ENCODE measurements around the gene MTLN.
"Not testable (repeated sequence)": the region's sequence is repeated elsewhere in the genome, so short reads cannot be mapped to it uniquely, and the experiment has no call there.

MTLN gene

DNA sequence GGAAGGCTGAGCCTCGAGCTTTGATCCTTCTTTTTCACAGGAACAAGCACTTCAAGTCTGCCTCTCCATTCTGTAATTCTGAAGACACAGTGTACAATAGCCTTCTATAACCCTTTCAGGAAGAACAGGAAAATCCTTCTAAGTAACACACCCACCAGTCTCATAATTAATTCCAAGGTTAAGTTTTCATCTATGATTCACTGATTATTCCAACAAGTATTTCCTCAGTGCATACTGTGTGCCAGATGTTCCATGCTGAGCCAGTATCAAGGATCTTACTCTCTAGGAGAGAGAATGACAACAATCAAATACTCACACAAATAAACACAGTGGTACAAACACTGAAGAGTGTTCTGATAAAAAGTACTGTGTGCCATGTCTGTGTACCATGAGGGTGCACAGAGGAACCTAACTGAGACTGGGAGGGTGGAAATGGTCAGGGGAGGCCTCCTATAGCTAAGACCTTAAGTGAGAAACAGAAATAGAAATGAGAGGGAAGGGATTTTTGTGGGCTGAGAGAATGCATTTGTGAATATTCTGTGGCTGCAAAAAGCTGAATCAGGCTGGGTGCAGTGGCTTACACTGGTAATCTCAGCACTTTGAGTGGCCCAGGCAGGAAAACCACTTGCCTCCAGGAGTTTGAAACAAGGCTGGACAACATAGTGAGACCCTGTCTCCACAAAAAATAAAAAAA, 7.3 kb upstream of the MTLN start:
- FAIRE-seq (no peak), DNase-seq (ENCODE audit: insufficient read length, low spot score) (no peak)
- TF ChIP-seq, protein P1, sequence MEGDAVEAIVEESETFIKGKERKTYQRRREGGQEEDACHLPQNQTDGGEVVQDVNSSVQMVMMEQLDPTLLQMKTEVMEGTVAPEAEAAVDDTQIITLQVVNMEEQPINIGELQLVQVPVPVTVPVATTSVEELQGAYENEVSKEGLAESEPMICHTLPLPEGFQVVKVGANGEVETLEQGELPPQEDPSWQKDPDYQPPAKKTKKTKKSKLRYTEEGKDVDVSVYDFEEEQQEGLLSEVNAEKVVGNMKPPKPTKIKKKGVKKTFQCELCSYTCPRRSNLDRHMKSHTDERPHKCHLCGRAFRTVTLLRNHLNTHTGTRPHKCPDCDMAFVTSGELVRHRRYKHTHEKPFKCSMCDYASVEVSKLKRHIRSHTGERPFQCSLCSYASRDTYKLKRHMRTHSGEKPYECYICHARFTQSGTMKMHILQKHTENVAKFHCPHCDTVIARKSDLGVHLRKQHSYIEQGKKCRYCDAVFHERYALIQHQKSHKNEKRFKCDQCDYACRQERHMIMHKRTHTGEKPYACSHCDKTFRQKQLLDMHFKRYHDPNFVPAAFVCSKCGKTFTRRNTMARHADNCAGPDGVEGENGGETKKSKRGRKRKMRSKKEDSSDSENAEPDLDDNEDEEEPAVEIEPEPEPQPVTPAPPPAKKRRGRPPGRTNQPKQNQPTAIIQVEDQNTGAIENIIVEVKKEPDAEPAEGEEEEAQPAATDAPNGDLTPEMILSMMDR (IDR thresholded peaks at IDR 0.05; ENCODE audit: insufficient read depth, missing control alignments), result no peak

DNA sequence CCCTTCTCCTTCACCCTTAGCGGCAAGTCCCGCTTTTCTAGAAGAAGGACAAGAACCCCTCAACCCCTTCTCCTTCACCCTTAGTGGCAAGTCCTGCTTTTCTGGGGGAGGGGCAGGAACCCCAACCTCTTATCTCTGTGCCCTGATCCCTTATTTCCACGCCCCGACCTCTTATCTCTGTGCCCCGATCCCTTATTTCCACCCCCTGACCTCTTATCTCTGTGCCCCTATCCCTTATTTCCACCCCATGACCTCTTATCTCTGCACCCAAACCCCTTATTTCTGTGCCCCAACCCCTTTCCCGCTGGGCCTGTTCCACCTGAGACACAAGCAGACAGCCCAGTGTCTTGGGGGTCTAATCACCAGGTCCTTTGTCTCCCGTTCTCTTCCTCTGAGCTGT, 6.5 kb upstream of the MTLN start:
- not testable (repeated sequence) for DNase-seq (ENCODE audit: insufficient read length, low spot score); FAIRE-seq

DNA sequence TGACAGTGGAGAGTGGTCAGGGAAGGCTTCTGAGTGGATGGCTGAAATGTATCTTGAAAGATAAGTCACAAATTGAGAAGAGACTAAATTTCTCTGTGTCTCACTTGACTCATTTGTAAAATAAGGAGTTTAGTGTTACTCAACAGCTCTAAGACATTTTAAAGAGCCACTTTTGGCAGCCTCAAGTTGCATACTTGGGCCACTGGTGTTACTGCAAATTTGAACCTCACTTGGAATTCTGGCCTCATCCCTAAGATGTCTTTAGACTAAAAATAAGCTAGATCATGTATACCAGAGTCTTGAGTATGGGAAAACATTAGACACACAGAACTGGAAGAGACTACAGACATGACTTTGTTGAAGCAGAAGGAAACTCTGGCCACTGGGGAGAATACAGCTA, 4.5 kb upstream of the MTLN start:
- TF ChIP-seq, protein P1 (IDR thresholded peaks at IDR 0.05; ENCODE audit: insufficient read depth, missing control alignments), result no peak
- FAIRE-seq (no peak), DNase-seq (ENCODE audit: insufficient read length, low spot score) (no peak)

DNA sequence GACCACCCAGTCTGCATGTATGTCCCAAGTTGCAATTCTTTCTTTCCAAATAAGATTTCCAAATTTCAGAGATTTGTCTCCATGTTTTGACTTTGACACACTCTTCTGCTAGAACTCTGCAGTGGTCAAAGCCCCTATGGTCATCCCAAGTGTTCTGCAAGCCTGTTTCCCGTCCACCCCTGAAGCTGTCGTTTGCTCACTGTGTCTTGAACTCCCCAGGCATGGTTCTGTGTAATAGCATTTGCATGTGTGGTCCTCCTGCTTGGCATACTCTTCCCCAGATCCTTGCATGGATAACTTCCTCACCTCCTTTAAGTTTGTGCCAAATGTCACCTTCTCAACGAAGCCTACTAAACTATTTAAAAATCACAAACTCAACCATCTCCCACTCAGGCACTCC, 3.9 kb upstream of the MTLN start:
- no peak for FAIRE-seq
- TF ChIP-seq, protein P1 (IDR thresholded peaks at IDR 0.05; ENCODE audit: insufficient read depth, missing control alignments), result no peak
- no peak for DNase-seq (ENCODE audit: insufficient read length, low spot score)

DNA sequence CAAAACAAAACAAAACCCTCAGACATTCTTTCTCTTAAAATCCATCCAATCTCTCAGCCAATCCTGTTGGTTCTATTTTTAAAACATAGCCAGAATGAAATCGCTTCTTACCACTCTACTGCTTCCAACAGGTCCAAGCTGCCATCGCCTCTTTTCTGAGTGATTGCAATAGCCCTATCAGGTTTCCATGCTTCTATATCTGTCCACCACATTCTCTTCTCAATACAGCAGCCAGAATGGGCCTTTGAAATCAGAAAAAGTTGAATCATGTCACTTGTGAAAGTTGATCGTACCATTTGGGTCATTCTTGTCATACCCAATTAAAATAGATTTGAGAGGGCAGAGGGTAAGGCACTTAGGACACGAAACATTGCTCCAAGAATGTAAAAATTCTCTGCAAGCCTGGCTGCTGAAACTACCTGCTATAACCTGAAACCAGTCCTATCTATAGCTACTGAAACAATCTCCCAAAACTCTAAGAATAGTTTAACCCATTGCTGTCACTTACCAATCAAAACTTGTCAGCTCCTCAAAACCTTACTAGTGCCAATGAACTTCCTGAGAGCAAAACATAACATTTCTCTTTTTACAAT, 3.3 kb upstream of the MTLN start:
- TF ChIP-seq, protein P1 (IDR thresholded peaks at IDR 0.05; ENCODE audit: insufficient read depth, missing control alignments), result no peak
- no peak for FAIRE-seq
- DNase-seq (ENCODE audit: insufficient read length, low spot score), result no peak

DNA sequence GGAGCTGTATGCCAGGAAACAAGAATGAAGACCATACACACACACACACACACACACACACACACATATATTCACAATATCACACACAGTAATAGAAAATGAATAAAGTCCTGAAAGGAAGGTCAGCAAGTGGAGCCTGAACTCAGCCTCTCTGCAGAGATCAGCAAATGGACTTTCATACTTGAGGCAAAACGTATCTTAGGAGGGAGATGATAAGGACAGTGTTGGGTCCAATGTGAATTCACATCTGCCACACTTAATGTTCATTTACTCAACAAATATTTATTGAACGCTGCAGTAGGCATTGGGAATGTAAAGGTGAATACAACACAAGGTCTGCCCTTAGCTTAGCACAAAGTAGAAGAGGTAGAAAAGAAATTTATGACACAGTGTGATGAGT, 2.7 kb upstream of the MTLN start:
- FAIRE-seq, result no peak
- TF ChIP-seq, protein P1 (IDR thresholded peaks at IDR 0.05; ENCODE audit: insufficient read depth, missing control alignments), result no peak
- DNase-seq (ENCODE audit: insufficient read length, low spot score), result no peak

DNA sequence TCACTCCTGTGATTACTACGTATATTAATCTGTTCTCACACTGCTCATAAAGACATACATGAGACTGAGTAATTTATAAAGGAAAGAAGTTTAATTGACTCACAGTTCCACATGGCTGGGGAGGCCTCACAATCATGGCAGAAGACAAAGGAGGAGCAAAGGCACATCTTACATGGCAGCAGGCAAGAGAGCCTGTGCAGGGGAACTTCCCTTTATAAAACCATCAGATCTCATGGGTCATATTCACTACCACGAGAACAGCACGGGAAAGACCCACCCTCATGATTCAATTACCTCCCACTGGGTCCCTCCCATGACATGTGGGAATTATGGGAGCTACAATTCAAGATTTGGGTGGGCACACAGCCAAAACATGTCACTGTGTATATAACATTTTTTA, 1.2 kb upstream of the MTLN start:
- not testable (repeated sequence) for FAIRE-seq; DNase-seq (ENCODE audit: insufficient read length, low spot score)

DNA sequence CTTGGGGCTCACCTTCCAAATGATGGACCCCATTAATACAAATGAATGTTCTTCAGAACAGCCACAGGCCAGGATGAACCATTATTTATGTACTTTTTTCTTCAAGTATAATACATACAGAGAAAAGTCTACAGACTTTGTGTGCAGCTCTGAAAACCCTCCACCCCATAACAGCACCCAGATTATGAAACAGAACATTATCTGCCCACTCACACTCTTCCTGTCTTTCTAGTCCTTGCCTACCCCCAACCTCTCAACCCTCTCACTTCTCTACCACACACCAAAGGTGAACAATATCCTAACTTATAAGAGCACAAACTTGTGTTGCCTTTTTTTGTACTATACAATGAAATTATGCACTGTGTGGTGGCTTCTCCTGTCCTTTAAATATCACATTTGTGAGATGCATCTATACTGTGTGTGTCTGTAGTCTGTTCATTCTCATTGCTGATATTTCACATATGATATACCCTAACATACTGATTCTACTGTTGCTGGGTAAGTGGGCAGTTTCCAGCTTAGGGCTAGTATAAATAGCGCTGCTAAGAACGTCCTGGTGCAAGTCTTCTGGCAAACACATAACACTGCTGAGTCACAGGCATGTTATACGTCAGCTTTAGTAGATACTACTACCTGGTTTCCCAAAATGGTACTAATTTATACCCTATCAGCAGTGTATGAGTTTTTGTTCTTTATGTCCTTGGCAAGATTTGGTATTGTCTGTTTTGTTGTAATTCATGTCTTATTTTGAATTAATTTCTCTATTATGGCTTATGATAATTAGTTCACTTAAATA, 6.5 kb downstream of the MTLN start:
- no peak for DNase-seq (ENCODE audit: insufficient read length, low spot score)
- no peak for FAIRE-seq
- TF ChIP-seq, protein P1 (IDR thresholded peaks at IDR 0.05; ENCODE audit: insufficient read depth, missing control alignments), result no peak

Measured in D721Med (cell line).